Right cardiac atrium (tissue), 5 donors: ENCODE results near the gene MYL12A. TPM values are rescaled to one million over a fixed set of nuclear protein-coding genes. Genes with fewer than 3 reads are reported as not detected.

ENCODE experiments used
- ATAC-seq, 2 donors: fragments of 200-7000 bp; cut with Tn5 transposase; one replicate each; pipeline versions ENCODE4 v1.8.0 to v1.9.1; 2020; ENCODE audit warnings: moderate library complexity in 2 of 2, mild to moderate bottlenecking in 1 of 2
- DNase-seq, 3 donors: peaks; one replicate each; pipeline ENCODE4 v3.0.0-alpha.2; 2020
- H3K27ac ChIP-seq: one replicate; pipeline ENCODE4 v1.5.1; 2013; ENCODE audit warnings: mild to moderate bottlenecking, low read length, control low read depth, moderate library complexity
- H3K27me3 ChIP-seq: one replicate; pipeline ENCODE4 v1.6.1; 2013; ENCODE audit not compliant: control insufficient read depth, insufficient read depth
- H3K4me1 ChIP-seq: one replicate; pipeline ENCODE4 v1.6.1; 2013; ENCODE audit warnings: low read length; ENCODE audit not compliant: control insufficient read depth, insufficient read depth
- H3K4me3 ChIP-seq: one replicate; pipeline ENCODE4 v1.5.1; 2013; ENCODE audit warnings: low read length, control low read depth
- H3K9me3 ChIP-seq: one replicate; pipeline ENCODE4 v1.6.1; 2013; ENCODE audit warnings: low read length; ENCODE audit not compliant: control insufficient read depth
- WGBS: extraction: QIAGEN DNeasy Blood & Tissue Kit; methylation state at CpG from one replicate; pipeline ENCODE4 v1.1.7; 2013; 5-methylcytosine and 5-hydroxymethylcytosine counted together
- intact Hi-C, 4 donors: fragments of 100-400 bp; cut with DNase I; formaldehyde crosslinking; loops; one replicate each; pipeline versions ENCODE4 v1.11.0 to v1.14.0; 2022 to 2023
- polyA plus RNA-seq: library from polyadenylated mRNA; stranded (reverse); fragments of 200-250 nt; gene quantifications from one replicate; pipeline ENCODE4 v1.2.3, GENCODE V29; 2013
- total RNA-seq, 4 donors: library from RNA; stranded (reverse); fragmentation: NEBNext Ultra II Directional; extraction: Animal tissue kit (Norgen Biotek cat#: 25700); gene quantifications; one replicate each; pipeline ENCODE4 v1.2.1, GENCODE V29; 2021
- donor health status: healthy with polysubstance abuse.
- donor health status: DM: no; HTN: yes; CAD: no.
- donor health status: DM: no; HTN: no; CAD: no.
- donor health status: DM: no; HTN: yes; CAD: no; lungs with severe emphysema.
- donor health status: DM: yes; HTN: yes; CAD: no.

The MYL12A gene
- total and polyA plus RNA-seq, 5 donors, result 493 to 1,833 (median 795) TPM

- WGBS, result 56% methylated on average over 3 of the region's 3 CpGs
- ATAC-seq (peak in 1 of 2 donors; percentile 29), DNase-seq (no peak)
- Histone ChIP-seq H3K27ac (no peak overlapping the region), H3K4me1 (no peaks in the 10 kb centered on the region), H3K27me3 (no peaks in the 10 kb centered on the region), H3K4me3 (no peak overlapping the region), H3K9me3 (no peaks in the 10 kb centered on the region)
- intact Hi-C loops, result no loop called here
Observed at GRCh38 chr18:3224223-3224622, 23.4 kb upstream of the MYL12A start.

- Histone ChIP-seq H3K4me1 (no peaks in the 10 kb centered on the region), H3K9me3 (no peaks in the 10 kb centered on the region), H3K4me3 (no peak overlapping the region), H3K27me3 (no peaks in the 10 kb centered on the region), H3K27ac (no peak overlapping the region)
- intact Hi-C loops, result no loop called here
- ATAC-seq (no peak), DNase-seq (no peak)
- WGBS, result 96% methylated on average over 3 of the region's 3 CpGs
Observed at GRCh38 chr18:3225588-3225987, 22.0 kb upstream of the MYL12A start.

GRCh38 chr18:3226048-3226447 lies 21.6 kb upstream of the MYL12A start:
- no peak overlapping the region for H3K27ac ChIP-seq
- DNase-seq (no peak), ATAC-seq (no peak)
- no peaks in the 10 kb centered on the region for H3K27me3 ChIP-seq
- WGBS, result 93% methylated on average over 6 of the region's 6 CpGs
- intact Hi-C loops, result no loop called here
- no peak overlapping the region for H3K4me3 ChIP-seq
- no peaks in the 10 kb centered on the region for H3K9me3 ChIP-seq
- H3K4me1 ChIP-seq, result no peaks in the 10 kb centered on the region

GRCh38 chr18:3230401-3231334 lies 16.9 kb upstream of the MYL12A start:
- Histone ChIP-seq H3K9me3 (no peaks in the 10 kb centered on the region), H3K27ac (no peak overlapping the region), H3K4me1 (no peaks in the 10 kb centered on the region), H3K4me3 (no peak overlapping the region), H3K27me3 (no peaks in the 10 kb centered on the region)
- ATAC-seq (no peak), DNase-seq (no peak)
- intact Hi-C loops, result no loop called here
- 90% methylated on average over 9 of the region's 9 CpGs for WGBS

GRCh38 chr18:3233004-3233403 lies 14.6 kb upstream of the MYL12A start:
- WGBS, result 63% methylated on average over 1 of the region's 1 CpG
- intact Hi-C loops, result no loop called here
- Histone ChIP-seq H3K4me1 (peaks cover 6% of the 10 kb centered on the region), H3K4me3 (no peak overlapping the region), H3K27ac (no peak overlapping the region), H3K9me3 (no peaks in the 10 kb centered on the region), H3K27me3 (no peaks in the 10 kb centered on the region)
- DNase-seq (no peak), ATAC-seq (no peak)

GRCh38 chr18:3233433-3234168 lies 14.0 kb upstream of the MYL12A start:
- DNase-seq, result no peak
- peaks cover 6% of the 10 kb centered on the region for H3K4me1 ChIP-seq
- no peak overlapping the region for H3K27ac ChIP-seq
- H3K4me3 ChIP-seq, result no peak overlapping the region
- intact Hi-C loops, result no loop called here
- WGBS, result 86% methylated on average over 4 of the region's 4 CpGs
- no peaks in the 10 kb centered on the region for H3K9me3 ChIP-seq
- ATAC-seq, result no peak
- H3K27me3 ChIP-seq, result no peaks in the 10 kb centered on the region

- H3K4me3 ChIP-seq, result no peak overlapping the region
- DNase-seq, result no peak
- H3K27me3 ChIP-seq, result no peaks in the 10 kb centered on the region
- ATAC-seq, result no peak
- H3K27ac ChIP-seq, result no peak overlapping the region
- WGBS, result 56% methylated on average over 5 of the region's 5 CpGs
- intact Hi-C loops, result no loop called here
- H3K9me3 ChIP-seq, result no peaks in the 10 kb centered on the region
- peaks cover 6% of the 10 kb centered on the region for H3K4me1 ChIP-seq
Observed at GRCh38 chr18:3234457-3234856, 13.1 kb upstream of the MYL12A start.

- H3K4me1 ChIP-seq, result peaks cover 6% of the 10 kb centered on the region
- no peak for ATAC-seq
- no peaks in the 10 kb centered on the region for H3K9me3 ChIP-seq
- no peak for DNase-seq
- no peaks in the 10 kb centered on the region for H3K27me3 ChIP-seq
- intact Hi-C loops, result no loop called here
- H3K27ac ChIP-seq, result no peak overlapping the region
- no peak overlapping the region for H3K4me3 ChIP-seq
- 90% methylated on average over 2 of the region's 2 CpGs for WGBS
Observed at GRCh38 chr18:3235846-3236245, 11.8 kb upstream of the MYL12A start.

GRCh38 chr18:3236470-3236869 lies 11.1 kb upstream of the MYL12A start:
- DNase-seq, result no peak
- intact Hi-C loops, result no loop called here
- WGBS, result 75% methylated on average over 4 of the region's 4 CpGs
- Histone ChIP-seq H3K27me3 (no peaks in the 10 kb centered on the region), H3K9me3 (no peaks in the 10 kb centered on the region), H3K27ac (no peak overlapping the region), H3K4me1 (peaks cover 6% of the 10 kb centered on the region), H3K4me3 (no peak overlapping the region)
- no peak for ATAC-seq

GRCh38 chr18:3238742-3239141 lies 8.9 kb upstream of the MYL12A start:
- H3K27me3 ChIP-seq, result no peaks in the 10 kb centered on the region
- no peak for ATAC-seq
- H3K4me3 ChIP-seq, result no peak overlapping the region
- peaks cover 6% of the 10 kb centered on the region for H3K4me1 ChIP-seq
- no peak for DNase-seq
- no peaks in the 10 kb centered on the region for H3K9me3 ChIP-seq
- intact Hi-C loops, result no loop called here
- 83% methylated on average over 2 of the region's 2 CpGs for WGBS
- H3K27ac ChIP-seq, result no peak overlapping the region

GRCh38 chr18:3245185-3245564 lies 2.4 kb upstream of the MYL12A start:
- 42% methylated on average over 1 of the region's 1 CpG for WGBS
- Histone ChIP-seq H3K27ac (peak overlapping the region; percentile 10), H3K4me3 (peak overlapping the region; percentile 86), H3K27me3 (no peaks in the 10 kb centered on the region), H3K4me1 (peaks cover 6% of the 10 kb centered on the region), H3K9me3 (no peaks in the 10 kb centered on the region)
- ATAC-seq (no peak), DNase-seq (no peak)
- intact Hi-C loops, result loop anchor here (5.0 to 10.0 kb wide), 6 partner anchors 50 to 313 kb away; no protein-coding TSS in a partner anchor
